Stomach smooth muscle (tissue), 2 donors: Measurements from ENCODE around the gene CD47.

Source experiments
- H3K27ac ChIP-seq: one replicate; pipeline ENCODE4 v1.7.0; 2013; ENCODE audit warnings: mild to moderate bottlenecking, low read length, inconsistent platforms
- H3K27me3 ChIP-seq, 2 donors: one replicate each; pipeline ENCODE4 v1.7.0; 2013; ENCODE audit warnings: low read length in 2 of 2; ENCODE audit not compliant: insufficient read depth in 2 of 2, control insufficient read depth in 1 of 2
- H3K36me3 ChIP-seq, 2 donors: one replicate each; pipeline ENCODE4 v1.7.0; 2013; ENCODE audit warnings: low read length in 2 of 2; ENCODE audit not compliant: control insufficient read depth in 2 of 2, insufficient read depth in 2 of 2
- H3K4me1 ChIP-seq: one replicate; pipeline ENCODE4 v1.7.0; 2013; ENCODE audit warnings: low read length; ENCODE audit not compliant: control insufficient read depth, insufficient read depth
- H3K4me3 ChIP-seq, 2 donors: one replicate each; pipeline ENCODE4 v1.7.0; 2013; ENCODE audit warnings: low read length in 2 of 2
- H3K9ac ChIP-seq, 2 donors: one replicate each; pipeline ENCODE4 v1.7.0; 2013; ENCODE audit warnings: low read length in 2 of 2, mild to moderate bottlenecking in 1 of 2
- H3K9me3 ChIP-seq, 2 donors: one replicate each; pipeline ENCODE4 v1.7.0; 2013; ENCODE audit warnings: low read length in 2 of 2; ENCODE audit not compliant: control insufficient read depth in 2 of 2
- donor health status: healthy.
- donor health status: Pancreatic carcinoma.

Gene CD47

GRCh38 chr3:108089579-108089978 is 1.3 kb downstream of the CD47 start:
- no peak overlapping the region for H3K27ac ChIP-seq

GRCh38 chr3:108088697-108089096 is 2.1 kb downstream of the CD47 start:
- Histone ChIP-seq H3K27me3 (no peaks in the 10 kb centered on the region), H3K36me3 (no peaks in the 10 kb centered on the region), H3K4me3 (peak overlapping the region; percentile 42 to 88), H3K9me3 (no peaks in the 10 kb centered on the region), H3K9ac (no peak overlapping the region), H3K27ac (no peak overlapping the region), H3K4me1 (no peaks in the 10 kb centered on the region)

More at GRCh38 chr3:108089579-108089978, 1.3 kb downstream of the CD47 start:
- H3K4me1 ChIP-seq: no peaks in the 10 kb centered on the region
- H3K36me3 ChIP-seq: no peaks in the 10 kb centered on the region
- H3K9ac ChIP-seq: peak overlapping the region in 1 of 2 donors; percentile 66
- H3K9me3 ChIP-seq: no peaks in the 10 kb centered on the region
- H3K27me3 ChIP-seq: no peaks in the 10 kb centered on the region
- H3K4me3 ChIP-seq: peak overlapping the region; percentile 77 to 88

DNA sequence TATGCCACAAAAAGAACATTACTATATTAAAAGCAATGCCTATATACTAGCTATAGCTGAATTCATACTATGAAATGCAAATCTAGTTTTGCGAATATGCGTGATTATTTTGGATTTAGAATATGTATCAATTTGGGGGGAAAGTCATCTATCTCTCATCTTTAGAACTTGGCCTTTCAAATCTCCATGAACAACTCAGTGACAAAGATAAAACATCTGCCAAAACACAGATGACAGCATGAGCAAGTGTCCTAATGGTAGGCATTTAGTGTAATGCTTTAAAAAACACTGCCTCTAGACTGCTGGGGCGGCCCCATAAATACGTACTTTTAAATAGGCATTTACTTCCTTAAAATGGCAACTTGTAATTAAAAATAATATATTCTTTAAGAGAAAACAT is 2.7 kb downstream of the CD47 start:
- Histone ChIP-seq H3K27ac (no peak overlapping the region), H3K9ac (no peak overlapping the region), H3K36me3 (no peaks in the 10 kb centered on the region), H3K27me3 (no peaks in the 10 kb centered on the region), H3K4me1 (no peaks in the 10 kb centered on the region), H3K4me3 (peak overlapping the region in 1 of 2 donors; percentile 88), H3K9me3 (no peaks in the 10 kb centered on the region)

DNA sequence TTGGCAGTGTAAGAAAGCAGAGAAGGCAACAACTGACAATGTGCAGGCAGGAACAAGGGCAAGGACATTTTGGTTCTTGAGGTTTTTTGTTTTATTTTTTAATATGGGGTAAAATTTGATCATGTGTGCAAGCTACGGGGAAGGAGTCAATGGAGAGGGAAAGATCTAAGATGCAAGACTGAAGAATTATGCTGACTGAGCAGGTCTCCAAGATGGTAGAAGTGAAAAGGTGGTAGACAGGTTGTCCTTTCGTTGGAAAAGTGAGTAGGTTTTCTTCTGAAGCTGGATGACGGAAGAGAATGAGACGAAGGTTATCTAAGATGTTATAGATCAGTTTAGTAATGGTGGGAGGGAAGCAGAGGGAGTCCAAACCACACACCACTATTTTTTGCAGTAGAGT is 4.2 kb downstream of the CD47 start:
- H3K4me1 ChIP-seq: no peaks in the 10 kb centered on the region
- no peaks in the 10 kb centered on the region for H3K27me3 ChIP-seq
- H3K4me3 ChIP-seq: no peak overlapping the region
- H3K9ac ChIP-seq: no peak overlapping the region
- H3K27ac ChIP-seq: no peak overlapping the region
- no peaks in the 10 kb centered on the region for H3K9me3 ChIP-seq
- no peaks in the 10 kb centered on the region for H3K36me3 ChIP-seq

DNA sequence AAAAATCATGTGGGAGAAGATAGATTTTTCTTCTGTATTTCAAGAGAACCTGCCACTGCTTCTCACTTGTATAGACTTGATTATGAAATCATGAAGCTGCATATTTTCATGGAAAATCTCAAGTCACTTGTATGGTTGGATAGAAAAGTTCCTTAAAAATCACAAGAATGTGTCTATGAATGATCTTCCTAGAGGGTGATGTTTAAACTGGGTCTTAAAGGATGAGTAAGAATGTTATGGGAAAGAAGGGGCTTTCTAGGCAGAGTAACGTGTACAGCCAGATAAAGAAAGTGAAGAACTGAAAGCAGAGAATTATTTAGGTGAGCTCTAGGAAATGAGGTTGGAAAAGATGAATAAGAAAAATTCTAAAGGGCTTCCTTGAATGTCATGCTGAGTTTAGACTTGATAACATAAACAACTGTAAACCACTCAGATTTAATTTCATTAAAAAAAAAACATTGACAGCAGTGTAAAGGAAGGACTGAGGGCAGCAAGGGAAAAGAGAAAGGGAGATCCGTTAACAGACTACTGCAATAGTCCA is 5.0 kb downstream of the CD47 start:
- no peaks in the 10 kb centered on the region for H3K27me3 ChIP-seq
- H3K9me3 ChIP-seq: no peaks in the 10 kb centered on the region
- no peaks in the 10 kb centered on the region for H3K4me1 ChIP-seq
- no peak overlapping the region for H3K9ac ChIP-seq
- H3K36me3 ChIP-seq: no peaks in the 10 kb centered on the region
- H3K27ac ChIP-seq: no peak overlapping the region
- no peak overlapping the region for H3K4me3 ChIP-seq

DNA sequence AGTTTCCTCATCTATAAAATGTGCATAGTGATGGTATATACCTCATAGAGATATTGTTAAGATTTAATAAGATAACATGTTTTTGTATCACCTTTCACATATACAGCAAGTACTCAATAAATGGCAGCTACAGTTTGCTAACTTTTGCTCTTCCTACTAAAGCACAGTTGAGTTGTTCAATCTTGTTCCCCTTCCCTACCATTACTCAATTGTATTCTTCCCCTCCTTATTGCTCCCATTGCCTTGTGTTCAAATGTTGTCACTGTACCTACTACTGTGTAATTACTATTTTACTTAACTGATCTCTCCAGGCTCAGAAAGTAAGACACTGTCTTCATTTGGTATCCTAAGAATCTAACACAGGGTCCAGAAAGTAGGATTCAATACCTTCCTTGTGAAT is 5.5 kb downstream of the CD47 start:
- Histone ChIP-seq H3K27ac (no peak overlapping the region), H3K9ac (no peak overlapping the region), H3K4me1 (no peaks in the 10 kb centered on the region), H3K4me3 (no peak overlapping the region), H3K27me3 (no peaks in the 10 kb centered on the region), H3K36me3 (no peaks in the 10 kb centered on the region), H3K9me3 (no peaks in the 10 kb centered on the region)

DNA sequence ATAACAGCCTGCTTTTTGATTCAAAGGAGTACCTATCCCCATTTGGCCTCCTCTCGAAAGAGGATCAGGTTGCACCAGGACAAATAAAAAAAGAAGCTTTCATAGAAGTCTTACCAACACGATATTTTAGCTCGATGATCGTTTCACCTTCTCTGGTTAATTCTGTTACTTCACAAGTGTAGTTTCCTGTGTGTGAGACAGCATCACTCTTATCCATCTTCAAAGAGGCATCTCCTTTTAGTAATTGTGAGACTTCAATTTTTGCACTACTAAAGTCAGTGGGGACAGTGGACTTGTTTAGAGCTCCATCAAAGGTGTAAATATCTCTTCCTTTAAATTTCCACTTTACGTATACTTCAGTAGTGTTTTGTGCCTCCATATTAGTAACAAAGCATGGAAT is 11.0 kb downstream of the CD47 start:
- H3K4me3 ChIP-seq: no peak overlapping the region
- H3K4me1 ChIP-seq: no peaks in the 10 kb centered on the region
- no peaks in the 10 kb centered on the region for H3K9me3 ChIP-seq
- H3K36me3 ChIP-seq: no peaks in the 10 kb centered on the region
- no peak overlapping the region for H3K9ac ChIP-seq
- H3K27ac ChIP-seq: no peak overlapping the region
- no peaks in the 10 kb centered on the region for H3K27me3 ChIP-seq

DNA sequence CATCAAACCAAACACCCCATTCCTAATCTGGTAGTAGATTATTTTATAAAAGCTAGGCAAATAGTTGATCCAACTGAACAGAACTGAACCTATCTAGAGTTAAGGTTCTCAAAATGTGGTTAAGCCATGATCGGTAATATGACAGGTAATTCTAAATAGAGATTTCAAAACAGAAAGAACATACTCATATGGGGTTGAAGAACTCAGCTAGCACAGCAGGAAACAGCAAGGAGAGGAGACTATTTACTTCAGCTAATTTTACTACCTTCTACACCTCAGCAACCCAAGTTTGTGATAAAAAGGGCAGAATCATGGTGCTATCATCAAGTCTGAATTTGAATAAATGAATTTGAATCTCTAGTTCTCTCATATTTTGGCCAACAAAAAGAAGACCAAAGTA is 11.8 kb downstream of the CD47 start:
- H3K9me3 ChIP-seq: no peaks in the 10 kb centered on the region

DNA sequence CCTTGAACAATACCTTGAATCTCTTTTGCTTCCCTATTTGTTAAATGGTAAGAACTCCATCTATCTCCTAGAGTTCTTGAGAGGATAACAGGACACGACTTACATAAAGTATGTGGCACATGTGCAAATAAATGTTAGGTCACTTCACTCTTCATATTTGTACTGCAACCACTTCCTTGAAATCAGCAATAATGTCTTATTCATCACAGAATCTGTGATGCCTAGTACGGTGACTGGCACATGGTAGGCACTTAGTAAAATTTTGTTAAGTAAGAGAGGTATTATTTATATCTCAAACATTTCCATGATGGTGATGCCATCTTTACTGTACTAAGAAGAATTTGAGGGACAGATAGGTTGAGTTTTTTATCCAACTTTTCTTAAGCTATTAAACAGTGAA is 14.3 kb downstream of the CD47 start:
- no peaks in the 10 kb centered on the region for H3K9me3 ChIP-seq
- no peak overlapping the region for H3K9ac ChIP-seq
- no peaks in the 10 kb centered on the region for H3K27me3 ChIP-seq
- H3K27ac ChIP-seq: no peak overlapping the region
- no peaks in the 10 kb centered on the region for H3K4me1 ChIP-seq
- H3K4me3 ChIP-seq: no peak overlapping the region
- H3K36me3 ChIP-seq: no peaks in the 10 kb centered on the region

More for the DNA sequence above, 11.8 kb downstream of the CD47 start:
- H3K4me1 ChIP-seq: no peaks in the 10 kb centered on the region
- no peak overlapping the region for H3K9ac ChIP-seq
- no peak overlapping the region for H3K4me3 ChIP-seq
- H3K27me3 ChIP-seq: no peaks in the 10 kb centered on the region
- H3K36me3 ChIP-seq: no peaks in the 10 kb centered on the region
- no peak overlapping the region for H3K27ac ChIP-seq

GRCh38 chr3:108073764-108074431 is 16.9 kb downstream of the CD47 start:
- H3K36me3 ChIP-seq: peaks cover 0 to 3% of the 10 kb centered on the region in 2 donors
- no peaks in the 10 kb centered on the region for H3K9me3 ChIP-seq
- H3K4me1 ChIP-seq: no peaks in the 10 kb centered on the region
- H3K27me3 ChIP-seq: no peaks in the 10 kb centered on the region
- no peak overlapping the region for H3K4me3 ChIP-seq
- no peak overlapping the region for H3K9ac ChIP-seq
- no peak overlapping the region for H3K27ac ChIP-seq

DNA sequence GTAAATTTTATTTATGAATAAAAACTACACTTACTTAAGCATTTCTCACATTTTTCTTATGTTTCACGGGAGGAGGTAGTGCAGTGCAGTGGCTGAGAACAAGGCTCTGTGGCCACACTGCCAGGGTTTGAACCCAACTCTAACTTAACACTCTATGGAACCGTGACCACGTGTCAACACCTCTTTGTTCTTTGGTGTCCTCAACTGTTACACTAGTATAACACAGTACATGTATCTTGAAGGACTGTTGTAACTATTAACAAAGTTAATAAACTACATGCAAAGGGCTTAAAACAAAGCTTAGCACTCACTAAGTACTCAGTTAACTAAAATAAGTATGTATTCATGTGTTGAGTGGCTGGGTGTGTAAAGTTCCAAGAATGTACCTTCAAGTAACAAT is 19.5 kb downstream of the CD47 start:
- H3K4me3 ChIP-seq: no peak overlapping the region
- H3K36me3 ChIP-seq: peaks cover 0 to 5% of the 10 kb centered on the region in 2 donors
- H3K27me3 ChIP-seq: no peaks in the 10 kb centered on the region
- no peaks in the 10 kb centered on the region for H3K4me1 ChIP-seq
- H3K9ac ChIP-seq: no peak overlapping the region
- no peak overlapping the region for H3K27ac ChIP-seq
- H3K9me3 ChIP-seq: no peaks in the 10 kb centered on the region
